ENCODE measurements around the gene PCDHGB4. TPM values are rescaled to one million over a fixed set of nuclear protein-coding genes. Genes with fewer than 3 reads are reported as not detected.

The PCDHGB4 gene
- total RNA-seq = 11.3 and 20.9 TPM in 2 replicates

DNA sequence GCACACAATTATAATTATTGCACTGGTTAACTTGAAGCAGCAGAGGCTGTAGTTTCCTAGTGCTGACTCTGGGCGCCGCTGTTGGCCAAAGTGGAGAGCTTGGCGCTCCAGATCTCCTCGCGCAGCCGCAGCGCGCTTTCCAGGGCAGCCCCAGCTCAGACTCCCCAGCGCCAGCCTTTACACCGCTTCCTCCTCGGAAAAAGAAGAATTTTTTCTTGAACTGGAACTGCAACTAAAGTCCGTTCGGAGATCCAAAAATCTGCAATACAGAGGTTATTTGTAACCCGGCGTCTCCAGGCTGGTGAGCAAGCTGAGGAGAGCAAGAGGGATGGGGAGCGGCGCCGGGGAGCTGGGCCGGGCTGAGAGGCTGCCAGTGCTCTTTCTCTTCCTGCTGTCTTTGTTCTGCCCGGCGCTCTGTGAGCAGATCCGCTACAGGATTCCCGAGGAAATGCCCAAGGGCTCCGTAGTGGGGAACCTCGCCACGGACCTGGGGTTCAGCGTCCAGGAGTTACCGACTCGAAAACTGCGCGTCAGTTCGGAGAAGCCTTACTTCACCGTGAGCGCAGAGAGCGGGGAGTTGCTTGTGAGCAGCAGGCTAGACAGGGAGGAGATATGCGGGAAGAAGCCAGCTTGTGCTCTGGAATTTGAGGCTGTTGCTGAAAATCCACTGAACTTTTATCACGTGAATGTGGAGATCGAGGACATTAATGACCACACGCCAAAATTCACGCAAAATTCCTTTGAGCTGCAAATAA, at the start of gene PCDHGB4:
Gene PCDHGB4 (plus strand): TSS at position 142 of the 755 bp plus-strand sequence. CDS start 187 bp downstream, at position 329.

DNA sequence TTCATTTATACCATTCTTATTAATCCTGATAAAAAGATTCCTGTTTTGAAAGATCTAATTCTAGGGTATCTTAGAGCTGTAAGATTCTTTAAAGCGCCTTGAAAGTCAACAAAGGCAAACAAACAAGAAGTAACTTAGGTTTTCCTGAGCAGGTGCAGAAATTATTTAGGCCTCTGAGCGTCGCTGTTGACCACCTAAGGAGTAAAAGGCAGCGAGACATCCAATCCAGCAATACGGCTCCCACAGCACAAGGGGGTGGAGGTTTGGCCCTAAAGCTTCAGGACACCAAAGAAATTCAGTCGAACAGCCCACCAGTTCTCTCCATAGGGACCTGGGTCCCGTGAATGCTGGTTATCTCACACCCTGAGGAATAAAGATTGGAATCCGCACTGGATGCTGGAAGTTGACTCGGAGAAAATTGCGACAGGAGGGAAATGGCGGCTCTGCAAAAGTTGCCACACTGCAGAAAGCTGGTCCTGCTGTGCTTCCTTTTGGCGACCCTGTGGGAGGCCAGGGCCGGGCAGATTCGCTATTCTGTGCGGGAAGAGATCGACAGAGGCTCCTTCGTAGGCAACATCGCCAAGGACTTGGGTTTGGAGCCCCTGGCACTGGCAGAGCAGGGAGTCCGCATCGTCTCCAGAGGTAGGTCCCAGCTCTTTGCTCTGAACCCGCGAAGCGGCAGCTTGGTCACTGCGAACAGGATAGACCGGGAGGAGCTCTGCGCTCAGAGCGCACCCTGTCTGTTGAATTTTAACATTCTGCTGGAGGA, 48.8 kb upstream of the PCDHGB4 start, which contains the start of gene PCDHGA2:
Gene PCDHGA2 (plus strand): TSS at position 223 of the 769 bp plus-strand sequence.

DNA sequence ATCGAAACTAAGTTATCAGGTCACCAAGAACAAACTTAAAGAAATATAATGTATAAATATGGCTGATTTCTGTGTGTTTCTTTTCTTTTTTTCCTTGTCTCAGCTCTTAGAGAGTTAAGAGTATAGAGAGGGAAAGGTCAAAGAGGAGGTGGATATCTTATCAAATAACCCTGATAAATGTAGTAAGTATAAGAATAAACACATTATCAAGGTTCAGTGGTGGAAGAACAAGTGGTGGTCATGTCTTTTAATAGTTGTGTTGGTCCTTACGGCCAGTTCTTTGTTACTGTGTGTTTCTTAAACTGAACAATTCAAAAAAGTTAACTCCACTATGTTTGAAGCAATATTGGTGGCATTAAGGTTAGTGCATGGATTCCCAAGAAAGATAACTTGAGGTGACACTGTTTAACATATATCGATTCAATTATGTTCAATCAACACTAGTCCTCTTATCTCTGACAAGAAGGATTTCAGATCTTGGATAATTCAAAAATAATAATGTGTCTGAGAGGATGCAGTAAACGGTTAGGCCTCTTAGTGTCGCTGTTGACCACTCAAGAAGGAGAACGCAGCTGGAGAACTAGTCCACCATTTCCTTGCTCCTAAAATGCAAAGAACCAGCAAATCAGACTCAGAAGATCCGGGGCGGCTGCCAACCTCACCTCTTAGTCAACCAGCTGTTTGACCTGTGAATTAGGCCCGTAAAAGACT, 44.1 kb upstream of the PCDHGB4 start, which contains the start of gene PCDHGA3:
Gene PCDHGA3 (plus strand): TSS at position 588 of the 711 bp plus-strand sequence. CDS start 205 bp downstream, outside the sequence.

DNA sequence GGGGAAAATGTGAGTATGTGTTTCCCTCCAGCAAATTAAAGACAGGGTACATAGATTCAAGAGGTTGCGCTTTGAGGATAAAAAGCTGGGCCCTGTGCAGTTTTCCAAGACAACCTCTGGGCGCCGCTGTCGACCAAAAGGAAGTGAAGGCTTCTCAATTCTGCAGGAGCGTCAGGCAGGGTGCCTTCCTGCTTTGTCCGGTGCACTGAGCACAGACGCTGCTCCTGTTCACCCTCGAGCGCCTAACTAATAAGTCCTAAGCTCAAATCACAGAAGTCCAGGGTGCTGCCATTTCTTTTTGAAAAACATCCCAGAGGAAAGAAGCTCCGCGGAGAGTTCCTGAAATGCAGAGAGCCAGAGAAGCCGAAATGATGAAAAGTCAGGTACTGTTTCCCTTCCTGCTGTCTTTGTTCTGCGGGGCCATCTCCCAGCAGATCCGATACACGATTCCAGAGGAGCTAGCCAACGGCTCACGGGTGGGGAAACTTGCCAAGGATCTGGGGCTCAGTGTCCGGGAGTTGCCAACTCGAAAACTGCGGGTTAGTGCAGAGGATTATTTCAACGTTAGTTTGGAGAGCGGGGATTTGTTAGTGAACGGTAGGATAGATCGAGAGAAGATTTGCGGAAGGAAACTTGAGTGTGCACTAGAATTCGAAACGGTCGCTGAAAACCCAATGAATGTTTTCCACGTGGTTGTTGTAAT, 37.4 kb upstream of the PCDHGB4 start, which contains the start of gene PCDHGB1:
Gene PCDHGB1 (plus strand): TSS at position 183 of the 703 bp plus-strand sequence. CDS start 162 bp downstream, at position 345.

DNA sequence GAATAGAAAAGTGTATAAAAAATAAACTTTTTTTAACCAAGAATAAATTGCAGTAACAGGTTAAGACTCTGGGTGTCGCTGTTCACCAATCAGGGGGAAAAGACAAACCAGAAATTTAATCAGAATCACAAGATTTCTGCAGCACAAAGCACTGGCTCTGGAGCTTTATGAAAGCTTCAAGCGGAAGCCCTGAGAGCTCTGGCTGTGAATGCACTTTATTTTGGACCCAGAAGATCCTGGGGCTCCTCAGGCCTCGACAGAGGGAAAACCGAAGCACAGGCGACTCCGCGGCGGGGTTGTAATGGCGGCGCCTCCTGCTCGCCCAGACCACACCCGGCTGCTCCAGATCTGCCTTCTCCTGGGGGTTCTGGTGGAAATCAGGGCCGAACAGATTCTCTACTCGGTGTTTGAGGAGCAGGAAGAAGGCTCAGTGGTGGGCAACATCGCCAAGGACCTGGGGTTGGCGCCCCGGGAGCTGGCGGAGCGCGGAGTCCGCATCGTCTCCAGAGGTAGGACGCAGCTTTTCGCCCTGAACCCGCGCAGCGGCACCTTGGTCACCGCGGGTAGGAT, 32.5 kb upstream of the PCDHGB4 start, which contains the start of gene PCDHGA4:
Gene PCDHGA4 (plus strand): TSS at position 122 of the 570 bp plus-strand sequence. CDS start 87 bp downstream, at position 209.

DNA sequence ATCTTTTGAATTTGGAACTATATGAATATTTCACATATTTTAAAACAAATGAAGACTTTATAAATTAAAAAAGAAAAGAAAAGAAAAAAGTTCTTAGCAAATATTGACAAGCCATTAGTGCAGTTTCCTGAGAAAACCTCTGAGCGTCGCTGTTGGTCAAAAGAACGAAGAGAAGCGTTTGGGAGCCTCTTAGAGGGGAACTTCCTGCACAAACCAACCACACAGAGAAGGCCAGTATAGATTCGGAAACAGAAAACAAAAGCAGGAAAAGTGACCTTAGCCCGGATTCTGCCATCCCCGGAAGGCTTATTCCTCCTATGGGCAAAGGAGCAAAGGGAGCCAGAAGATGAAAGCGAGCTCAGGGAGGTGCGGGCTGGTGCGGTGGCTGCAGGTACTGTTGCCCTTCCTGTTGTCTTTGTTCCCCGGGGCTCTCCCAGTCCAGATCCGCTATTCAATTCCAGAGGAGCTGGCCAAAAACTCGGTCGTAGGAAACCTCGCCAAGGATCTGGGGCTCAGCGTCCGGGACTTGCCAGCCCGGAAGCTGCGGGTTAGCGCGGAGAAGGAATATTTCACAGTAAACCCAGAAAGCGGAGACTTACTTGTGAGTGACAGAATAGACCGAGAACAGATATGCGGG, 27.6 kb upstream of the PCDHGB4 start, which contains the start of gene PCDHGB2:
Gene PCDHGB2 (plus strand): TSS at position 205 of the 637 bp plus-strand sequence. CDS start 142 bp downstream, at position 347.

DNA sequence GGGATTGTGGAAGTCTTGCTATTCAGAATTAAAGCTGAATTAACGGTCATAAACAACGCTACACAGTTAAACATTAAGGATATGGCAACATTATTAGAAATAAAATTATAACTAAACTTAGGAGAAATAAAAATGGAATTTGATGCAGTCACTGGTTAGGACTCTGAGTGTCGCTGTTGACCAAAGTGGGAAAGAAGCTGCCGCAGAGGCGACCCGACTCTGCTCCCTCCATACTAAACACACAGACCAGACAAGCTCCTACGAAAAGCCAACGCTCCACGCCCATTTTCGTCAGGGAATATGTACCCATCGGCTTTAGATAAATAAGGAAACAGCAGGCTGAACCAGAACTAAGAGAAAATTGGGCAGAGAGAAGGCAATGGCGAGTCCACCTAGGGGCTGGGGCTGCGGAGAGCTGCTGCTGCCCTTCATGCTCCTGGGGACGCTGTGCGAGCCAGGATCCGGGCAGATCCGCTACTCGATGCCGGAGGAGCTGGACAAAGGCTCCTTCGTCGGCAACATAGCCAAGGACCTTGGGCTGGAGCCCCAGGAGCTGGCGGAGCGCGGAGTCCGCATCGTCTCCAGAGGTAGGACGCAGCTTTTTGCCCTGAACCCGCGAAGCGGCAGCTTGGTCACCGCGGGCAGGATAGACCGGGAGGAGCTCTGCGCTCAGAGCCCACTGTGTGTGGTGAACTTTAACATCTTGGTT, 23.4 kb upstream of the PCDHGB4 start, which contains the start of gene PCDHGA5:
Gene PCDHGA5 (plus strand): TSS at position 211 of the 709 bp plus-strand sequence. CDS start 169 bp downstream, at position 380.

DNA sequence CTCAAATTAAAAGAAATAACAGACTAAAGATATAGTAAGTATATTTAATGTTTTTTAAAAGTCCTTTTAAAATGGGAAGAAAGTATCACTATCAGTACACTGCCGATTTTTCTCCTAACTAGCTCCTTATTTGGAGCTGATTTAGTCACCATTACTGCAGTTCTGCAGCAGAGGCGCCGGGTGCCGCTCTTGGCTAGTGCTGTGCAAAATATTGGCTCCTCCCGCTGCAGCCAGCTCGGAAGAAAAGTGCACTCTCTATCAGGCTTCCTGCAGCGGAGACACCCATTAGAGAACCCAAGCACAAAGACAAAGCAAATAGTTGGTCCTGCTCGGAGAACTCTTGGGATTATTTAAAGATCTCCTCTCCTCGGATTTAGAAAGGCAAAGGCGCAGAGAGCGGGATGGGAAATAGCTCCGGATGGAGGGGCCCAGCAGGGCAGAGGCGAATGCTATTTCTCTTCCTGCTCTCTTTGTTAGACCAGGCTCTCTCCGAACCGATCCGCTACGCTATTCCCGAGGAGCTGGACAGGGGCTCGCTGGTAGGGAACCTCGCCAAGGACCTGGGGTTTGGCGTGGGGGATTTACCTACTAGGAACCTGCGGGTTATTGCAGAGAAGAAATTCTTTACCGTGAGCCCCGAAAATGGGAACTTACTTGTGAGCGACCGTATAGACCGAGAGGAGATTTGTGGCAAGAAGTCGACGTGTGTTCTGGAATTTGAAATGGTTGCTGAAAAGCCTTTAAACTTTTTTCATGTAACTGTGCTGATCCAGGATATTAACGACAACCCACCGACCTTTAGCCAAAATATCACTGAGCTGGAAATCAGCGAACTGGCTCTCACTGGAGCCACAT, 17.3 kb upstream of the PCDHGB4 start, which contains the start of gene PCDHGB3:
Gene PCDHGB3 (plus strand): TSS at position 249 of the 855 bp plus-strand sequence. CDS start 153 bp downstream, at position 402.

DNA sequence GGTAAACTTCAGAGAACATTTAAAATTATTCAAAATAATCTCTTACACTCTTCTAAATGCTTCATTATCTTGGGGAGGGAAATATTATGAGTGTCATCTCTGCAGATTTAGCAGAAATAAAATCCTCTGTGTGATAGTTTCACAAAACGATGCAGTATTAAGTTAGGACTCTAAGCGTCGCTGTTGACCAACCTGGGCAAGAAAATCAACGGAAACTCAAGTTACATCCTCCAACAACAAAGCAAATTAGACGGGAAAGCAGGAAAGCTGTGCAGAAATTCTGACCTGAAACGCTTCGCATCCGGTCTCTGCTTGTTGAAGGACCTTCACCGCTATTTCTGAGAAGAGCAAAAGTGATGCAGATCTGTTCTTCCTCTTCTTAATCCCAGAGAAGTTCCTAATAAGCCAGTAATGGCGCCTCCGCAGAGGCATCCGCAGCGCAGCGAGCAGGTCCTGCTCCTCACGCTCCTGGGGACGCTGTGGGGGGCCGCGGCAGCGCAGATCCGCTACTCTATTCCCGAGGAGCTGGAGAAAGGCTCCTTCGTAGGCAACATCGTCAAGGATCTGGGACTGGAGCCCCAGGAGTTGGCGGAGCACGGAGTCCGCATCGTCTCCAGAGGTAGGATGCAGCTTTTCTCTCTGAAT, 13.7 kb upstream of the PCDHGB4 start, which contains the start of gene PCDHGA6:
Gene PCDHGA6 (plus strand): TSS at position 219 of the 645 bp plus-strand sequence. CDS start 193 bp downstream, at position 412.

DNA sequence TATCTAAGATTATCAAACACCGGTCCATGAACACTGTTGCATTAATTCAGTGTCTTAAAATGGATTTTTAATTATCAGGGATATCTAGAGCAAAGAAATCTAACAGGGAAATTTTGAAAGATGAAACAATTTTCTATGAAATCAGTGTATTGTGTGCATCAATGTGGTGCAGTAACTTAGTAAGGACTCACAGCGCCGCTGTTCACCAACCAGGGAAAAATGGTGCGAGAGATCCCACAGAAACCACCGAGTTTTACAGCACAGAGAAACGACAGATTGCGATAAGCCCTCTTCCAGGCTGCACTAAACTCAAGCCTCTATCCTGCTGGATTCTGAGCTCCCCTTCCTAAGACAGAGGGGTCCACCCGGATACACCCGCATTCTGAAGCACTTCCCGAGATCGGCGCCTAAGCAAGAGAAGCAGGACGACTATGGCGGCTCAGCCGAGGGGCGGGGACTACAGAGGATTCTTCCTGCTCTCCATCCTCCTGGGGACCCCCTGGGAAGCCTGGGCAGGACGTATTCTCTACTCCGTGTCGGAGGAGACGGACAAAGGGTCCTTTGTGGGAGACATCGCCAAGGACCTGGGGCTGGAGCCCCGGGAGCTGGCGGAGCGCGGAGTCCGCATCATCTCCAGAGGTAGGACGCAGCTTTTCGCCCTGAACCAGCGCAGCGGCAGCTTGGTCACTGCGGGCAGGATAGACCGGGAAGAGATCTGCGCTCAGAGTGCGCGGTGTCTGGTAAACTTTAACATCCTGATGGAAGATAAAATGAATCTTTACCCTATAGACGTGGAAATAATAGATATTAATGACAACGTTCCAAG, 4.8 kb upstream of the PCDHGB4 start, which contains the start of gene PCDHGA7:
Gene PCDHGA7 (plus strand): TSS at position 274 of the 826 bp plus-strand sequence. CDS start 158 bp downstream, at position 432.

DNA sequence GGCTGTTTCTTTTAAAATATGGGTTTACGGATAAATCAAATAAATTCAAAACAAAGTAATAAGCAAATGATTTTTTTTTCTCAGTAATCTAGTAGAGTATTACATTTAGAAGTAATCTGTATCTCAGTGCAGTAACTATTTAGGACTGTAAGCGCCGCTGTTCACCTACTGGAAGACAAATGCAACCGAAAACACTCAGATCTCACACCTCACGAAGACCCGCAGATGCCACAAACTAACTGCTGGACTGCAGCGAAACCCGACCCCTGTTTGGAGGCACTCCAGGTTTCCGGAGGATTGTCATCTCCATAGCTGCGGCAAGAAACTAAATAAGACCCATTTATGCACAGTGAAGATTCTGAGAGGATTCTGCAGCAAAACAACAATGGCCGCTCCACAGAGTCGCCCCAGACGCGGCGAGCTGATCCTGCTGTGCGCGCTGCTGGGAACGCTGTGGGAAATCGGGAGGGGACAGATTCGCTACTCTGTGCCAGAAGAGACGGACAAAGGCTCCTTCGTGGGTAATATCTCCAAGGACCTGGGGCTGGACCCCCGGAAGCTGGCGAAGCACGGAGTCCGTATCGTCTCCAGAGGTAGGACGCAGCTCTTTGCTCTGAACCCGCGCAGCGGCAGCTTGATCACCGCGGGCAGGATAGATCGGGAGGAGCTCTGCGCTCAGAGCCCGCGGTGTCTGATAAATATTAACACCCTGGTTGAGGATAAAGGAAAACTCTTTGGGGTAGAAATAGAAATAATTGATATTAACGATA, 5.1 kb downstream of the PCDHGB4 start, which contains the start of gene PCDHGA8:
Gene PCDHGA8 (plus strand): TSS at position 205 of the 770 bp plus-strand sequence. CDS start 181 bp downstream, at position 386.

DNA sequence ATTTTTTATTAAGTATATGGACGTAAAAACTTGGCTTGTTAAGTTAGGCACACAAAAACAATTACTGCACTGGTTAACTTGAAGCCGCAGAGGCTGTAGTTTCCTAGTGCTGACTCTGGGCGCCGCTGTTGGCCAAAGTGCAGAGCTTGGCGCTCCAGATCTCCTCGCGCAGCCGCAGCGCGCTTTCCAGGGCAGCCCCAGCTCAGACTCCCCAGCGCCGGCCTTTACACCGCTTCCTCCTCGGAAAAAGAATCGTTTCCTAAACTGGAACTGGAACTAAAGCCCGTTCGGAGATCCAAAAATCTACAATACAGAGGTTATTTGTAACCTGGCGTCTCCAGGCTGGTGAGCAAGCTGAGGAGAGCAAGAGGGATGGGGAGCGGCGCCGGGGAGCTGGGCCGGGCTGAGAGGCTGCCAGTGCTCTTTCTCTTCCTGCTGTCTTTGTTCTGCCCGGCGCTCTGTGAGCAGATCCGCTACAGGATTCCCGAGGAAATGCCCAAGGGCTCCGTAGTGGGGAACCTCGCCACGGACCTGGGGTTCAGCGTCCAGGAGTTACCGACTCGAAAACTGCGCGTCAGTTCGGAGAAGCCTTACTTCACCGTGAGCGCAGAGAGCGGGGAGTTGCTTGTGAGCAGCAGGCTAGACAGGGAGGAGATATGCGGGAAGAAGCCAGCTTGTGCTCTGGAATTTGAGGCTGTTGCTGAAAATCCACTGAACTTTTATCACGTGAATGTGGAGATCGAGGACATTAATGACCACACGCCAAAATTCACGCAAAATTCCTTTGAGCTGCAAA, 10.5 kb downstream of the PCDHGB4 start, which contains the start of gene PCDHGB5:
Gene PCDHGB5 (plus strand): TSS at position 192 of the 796 bp plus-strand sequence. CDS start 181 bp downstream, at position 373.

DNA sequence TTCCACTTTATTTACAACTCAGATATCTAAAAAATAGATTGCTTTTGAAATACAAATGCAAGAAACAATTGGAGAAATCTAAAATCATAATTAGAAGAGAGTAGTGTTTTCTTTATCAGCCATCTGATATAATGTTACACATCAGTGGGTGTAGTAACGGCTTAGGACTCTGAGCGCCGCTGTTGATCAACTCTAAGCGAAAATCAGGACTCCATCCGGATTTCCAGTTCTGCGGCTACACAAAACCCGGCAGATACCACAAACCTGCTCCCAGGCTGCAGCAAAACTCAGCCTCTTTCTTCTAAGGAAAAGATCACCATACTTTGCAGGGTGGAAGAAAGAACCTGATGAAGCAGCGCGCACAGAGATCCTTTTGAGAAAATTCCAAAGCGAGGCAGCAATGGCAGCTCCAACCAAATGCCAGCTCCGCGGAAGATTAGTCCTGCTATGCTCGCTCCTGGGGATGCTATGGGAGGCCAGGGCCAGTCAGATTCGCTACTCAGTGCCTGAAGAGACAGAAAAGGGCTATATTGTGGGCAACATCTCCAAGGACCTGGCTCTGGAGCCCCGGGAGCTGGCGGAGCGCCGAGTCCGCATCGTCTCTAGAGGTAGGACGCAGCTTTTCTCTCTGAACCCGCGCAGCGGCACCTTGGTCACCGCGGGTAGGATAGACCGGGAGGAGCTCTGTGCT, 15.2 kb downstream of the PCDHGB4 start, which contains the start of gene PCDHGA9:
Gene PCDHGA9 (plus strand): TSS at position 226 of the 691 bp plus-strand sequence. CDS start 175 bp downstream, at position 401.

DNA sequence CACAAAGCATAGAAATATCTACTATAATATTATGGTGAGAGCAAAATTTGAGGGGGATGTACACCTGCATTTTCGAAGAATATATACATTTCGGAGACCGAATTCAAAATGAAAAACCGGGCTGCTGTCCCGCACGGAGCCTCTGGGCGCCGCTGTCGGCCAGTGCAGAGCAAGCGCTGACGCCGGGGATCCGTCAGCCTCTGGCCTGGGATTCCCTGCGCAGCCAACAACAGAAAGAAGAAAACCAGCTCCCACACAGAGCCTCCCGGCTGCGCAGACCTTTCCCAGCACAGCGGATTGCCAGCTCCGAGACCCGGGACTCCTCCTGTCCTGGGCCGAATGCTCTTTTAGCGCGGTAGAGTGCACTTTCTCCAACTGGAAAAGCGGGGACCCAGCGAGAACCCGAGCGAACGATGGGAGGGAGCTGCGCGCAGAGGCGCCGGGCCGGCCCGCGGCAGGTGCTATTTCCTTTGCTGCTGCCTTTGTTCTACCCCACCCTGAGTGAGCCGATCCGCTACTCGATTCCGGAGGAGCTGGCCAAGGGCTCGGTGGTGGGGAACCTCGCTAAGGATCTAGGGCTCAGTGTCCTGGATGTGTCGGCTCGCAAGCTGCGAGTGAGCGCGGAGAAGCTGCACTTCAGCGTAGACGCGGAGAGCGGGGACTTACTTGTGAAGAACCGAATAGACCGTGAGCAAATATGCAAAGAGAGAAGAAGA, 20.4 kb downstream of the PCDHGB4 start, which contains the start of gene PCDHGB6:
Gene PCDHGB6 (plus strand): TSS at position 232 of the 716 bp plus-strand sequence. CDS start 182 bp downstream, at position 414.

Measured in uterine smooth muscle cell (primary cell).